HG03103 (cell line): Measurements from ENCODE around the gene ARR3.
"Not testable (repeated sequence)": the region's sequence is repeated elsewhere in the genome, so short reads cannot be mapped to it uniquely, and the experiment has no call there.

Source experiments
- ATAC-seq: cut with Tn5 transposase; IDR thresholded peaks from one replicate; pipeline ENCODE4 v1.9.1; 2021; ENCODE audit warnings: low read depth; ENCODE audit not compliant: unreplicated experiment

ARR3 gene

DNA sequence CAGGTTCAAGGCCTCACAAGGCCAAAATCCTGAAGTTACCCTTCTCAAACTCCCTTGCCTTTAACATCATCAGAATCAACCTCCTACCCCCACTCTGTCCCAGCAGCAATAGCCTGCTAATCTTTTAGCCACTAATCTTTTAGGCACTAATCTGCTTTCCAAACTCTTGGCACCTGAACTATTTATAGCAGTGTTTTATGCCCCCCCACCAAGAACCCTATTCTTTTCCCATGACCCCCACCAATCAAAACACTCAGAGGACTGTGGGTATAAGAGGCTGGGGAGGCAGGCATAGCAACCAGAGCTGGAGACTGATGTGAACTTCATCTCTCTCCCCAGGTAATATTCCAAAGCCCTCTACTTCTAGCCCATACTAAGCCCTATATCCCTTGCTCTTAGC, at the start of gene ARR3:
Gene ARR3, plus strand, starts transcription at position 301 of the 400 bp plus-strand sequence. CDS start 1,052 bp downstream, outside the sequence.
- ATAC-seq, result no peak

DNA sequence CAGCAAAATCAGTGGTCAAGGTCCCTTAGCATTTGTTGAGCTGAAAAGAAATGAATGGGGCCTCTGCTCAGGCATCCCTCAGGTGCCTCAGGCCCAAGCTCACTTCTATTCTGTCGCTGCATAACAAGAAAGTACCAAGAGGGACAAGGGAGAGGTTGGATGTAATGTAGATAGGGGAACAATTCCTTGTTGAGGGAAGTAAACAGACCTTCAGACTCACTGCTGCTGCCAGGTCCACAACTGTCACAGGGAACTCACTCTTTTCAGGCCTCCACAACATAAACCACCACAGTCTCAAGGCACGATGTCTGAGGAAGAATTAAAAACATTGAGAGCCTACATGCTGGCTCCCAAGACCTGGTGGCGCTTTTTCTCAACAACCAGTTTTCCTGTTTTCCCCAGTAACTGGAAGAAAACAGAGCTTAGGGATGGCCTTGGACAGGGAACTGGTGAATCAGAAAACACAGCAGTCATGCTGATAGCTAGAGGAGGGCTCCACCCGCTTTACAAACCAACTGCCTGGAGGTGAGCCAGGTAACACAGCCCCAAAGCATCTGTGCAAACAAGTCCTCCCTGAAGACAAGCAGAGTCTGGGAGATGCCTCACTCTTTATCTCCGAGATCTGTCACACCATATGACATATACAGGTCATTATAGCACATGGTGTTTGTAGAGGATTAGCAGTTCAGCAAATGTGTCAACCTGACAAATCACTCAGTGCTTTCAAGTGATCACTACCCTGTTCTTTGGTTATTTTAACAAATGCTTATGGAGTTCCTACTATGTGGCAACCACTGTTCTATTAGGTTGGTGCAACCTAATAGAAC, 48.0 kb upstream of the ARR3 start:
- no peak for ATAC-seq

DNA sequence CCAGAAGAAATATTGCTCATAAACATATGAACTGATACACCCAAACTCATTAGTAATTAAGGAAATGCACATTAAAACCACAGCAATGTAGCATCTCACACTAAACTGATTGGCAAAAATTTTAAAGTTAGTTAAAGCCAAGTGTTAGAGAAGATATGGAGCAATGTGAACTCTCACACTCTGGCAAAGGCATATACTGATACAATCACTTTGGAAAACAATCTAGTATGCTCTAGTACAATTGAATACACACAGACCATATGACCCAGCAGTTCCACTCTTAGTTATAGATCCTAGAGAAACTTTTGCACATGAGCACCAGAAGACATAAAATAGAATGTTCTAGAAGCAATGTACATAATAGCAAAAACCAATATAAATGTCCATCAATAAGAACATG, 42.1 kb upstream of the ARR3 start:
- ATAC-seq, result no peak

DNA sequence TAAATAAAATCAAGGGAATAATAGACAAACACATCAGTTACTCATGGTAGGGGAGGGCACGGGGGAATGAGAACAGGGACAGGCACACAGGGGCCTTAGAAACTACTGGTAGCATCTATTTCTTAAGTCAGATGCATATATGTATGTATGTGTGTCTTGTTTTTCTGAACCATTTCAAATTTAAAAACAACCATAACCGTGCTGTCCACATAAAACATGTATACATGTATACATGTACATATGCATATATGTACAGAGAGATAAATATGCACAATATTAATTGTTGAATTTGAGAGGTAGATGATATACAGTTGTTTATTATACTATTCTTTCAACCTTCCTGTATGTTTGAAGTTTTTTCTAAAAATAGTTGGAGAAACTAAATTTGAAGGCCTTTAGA, 41.4 kb upstream of the ARR3 start:
- no peak for ATAC-seq

DNA sequence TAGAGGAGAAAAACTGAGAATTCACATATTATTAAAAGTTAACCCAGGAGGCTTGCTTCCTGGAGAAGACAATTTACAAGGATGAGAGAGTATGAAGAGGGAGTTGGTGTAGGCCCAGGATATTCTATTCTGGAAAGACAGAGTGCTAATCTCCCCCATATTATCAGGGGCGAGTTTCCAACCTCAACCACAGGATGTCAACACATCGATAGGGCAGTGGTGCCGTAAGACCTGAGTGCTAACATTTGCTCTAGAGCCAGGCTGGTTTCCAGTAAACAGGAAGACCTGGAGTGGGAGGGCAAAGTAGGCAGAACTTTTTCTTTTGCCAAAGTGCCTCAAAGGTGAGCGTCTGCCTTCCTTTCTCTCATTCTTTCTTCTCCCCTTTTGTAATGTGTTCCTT, 36.5 kb upstream of the ARR3 start:
- ATAC-seq, result no peak

DNA sequence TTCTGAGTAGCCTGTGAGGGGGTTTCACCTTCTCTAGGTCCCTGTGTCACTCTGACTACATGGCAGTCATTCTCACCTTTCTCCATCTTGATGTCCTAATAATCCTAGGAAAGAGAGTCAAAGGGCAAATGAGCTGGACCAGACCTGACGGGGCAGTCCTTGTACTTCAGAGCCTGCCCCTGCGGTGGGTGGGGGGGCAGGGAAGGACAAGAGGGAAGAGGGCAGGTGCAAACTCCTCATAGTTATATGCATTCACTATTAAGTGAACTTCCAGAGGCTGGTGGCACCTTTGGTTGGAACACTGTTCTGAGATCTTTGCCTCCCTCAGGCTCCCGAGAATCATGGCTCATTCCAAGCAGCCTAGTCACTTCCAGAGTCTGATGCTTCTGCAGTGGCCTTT, 33.8 kb upstream of the ARR3 start, which contains the start of gene AWAT1:
Gene AWAT1, plus strand, starts transcription at position 301 of the 400 bp plus-strand sequence. Its CDS starts 41 bp downstream, at position 342.
- no peak for ATAC-seq

DNA sequence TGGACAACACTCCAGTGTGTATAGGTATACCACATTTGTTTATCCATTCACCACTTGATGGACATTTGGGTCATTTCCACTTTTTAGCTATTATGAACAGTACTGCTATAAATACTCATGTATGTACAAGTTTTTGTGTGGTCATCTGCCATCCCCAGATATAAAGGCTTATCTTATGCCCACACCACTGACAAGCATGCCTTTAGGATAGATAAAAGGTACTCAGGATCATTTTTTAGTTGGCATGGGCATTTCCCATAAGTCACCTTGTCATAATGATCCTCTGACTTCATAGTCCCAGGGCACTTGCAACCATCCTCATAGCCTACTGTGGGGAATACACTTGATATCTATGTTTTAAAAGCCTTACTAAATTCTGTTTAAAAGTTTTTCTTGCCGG, 27.4 kb upstream of the ARR3 start:
- ATAC-seq, result no peak

DNA sequence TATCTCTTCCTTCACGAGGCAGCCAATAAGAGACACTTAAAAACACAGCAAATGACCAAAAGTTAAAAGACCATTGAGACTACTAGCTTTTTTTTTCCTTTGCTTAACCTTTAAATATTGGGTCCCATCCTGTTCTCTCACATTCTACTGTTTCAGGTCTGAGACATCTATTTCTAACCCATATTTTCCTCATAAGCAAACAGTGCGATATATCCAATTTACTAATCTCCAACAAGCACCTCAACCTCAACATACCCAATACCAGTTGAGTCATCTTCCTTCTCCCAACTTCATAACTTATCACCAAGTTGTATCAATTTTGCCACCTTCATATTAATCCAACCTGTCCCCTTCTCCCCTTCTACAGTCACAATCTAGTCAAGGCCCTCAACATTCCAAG, 26.6 kb upstream of the ARR3 start:
- ATAC-seq, result no peak

DNA sequence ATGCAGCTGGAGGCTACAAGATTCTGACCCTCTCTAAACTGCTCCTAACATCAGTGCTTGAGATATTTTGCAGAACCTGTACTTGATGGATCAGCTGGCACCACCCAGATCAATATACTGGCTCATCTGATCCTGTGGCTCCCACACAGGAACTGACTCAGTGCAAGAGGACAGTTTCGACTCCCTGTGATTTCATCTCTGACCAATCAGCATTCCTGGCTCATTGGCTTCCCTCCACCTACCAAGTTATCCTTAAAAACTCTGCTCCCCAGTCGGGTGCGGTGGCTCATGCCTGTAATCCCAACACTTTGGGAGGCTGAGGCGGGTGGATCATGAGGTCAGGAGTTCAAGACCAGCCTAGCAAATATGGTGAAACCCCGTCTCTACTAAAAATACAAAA, 24.5 kb upstream of the ARR3 start:
- ATAC-seq, result not testable (repeated sequence)

DNA sequence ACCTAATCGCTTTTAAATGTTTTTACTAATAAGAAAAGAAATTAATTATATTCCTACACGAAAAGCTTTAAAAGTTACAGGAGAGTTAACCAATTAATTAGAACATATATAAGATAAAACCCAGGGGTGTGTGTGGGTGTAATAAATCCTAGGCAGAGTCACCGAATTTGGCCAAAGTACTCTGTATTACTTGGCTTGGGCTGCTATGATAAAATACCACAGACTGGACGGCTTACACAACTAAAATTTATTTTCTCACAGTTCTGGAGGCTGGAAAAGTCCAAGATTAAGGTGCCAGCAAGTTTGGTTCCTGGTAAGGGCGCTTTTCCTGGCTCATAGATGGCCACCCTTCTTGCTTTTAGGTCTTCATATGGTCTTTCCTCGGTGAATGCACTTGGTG, 23.3 kb upstream of the ARR3 start:
- ATAC-seq, result no peak

DNA sequence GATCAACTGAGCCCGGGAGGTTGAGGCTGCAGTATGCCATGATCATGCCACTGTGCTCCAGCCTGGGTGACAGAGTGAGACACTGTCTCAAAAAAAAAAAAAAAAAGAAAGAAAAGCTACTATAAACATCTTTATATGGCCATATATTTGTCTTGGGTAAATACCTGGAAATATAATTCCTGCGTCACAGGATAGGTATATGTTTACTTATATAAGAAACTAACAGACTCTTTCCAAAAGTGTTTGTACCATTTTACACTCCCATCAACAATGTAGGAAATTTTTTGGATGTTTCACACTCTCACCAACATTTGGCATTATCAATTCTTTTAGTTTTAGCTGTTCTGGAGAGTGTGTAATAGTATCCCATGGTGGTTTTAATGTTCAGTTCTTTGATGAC, 20.9 kb upstream of the ARR3 start:
- no peak for ATAC-seq

DNA sequence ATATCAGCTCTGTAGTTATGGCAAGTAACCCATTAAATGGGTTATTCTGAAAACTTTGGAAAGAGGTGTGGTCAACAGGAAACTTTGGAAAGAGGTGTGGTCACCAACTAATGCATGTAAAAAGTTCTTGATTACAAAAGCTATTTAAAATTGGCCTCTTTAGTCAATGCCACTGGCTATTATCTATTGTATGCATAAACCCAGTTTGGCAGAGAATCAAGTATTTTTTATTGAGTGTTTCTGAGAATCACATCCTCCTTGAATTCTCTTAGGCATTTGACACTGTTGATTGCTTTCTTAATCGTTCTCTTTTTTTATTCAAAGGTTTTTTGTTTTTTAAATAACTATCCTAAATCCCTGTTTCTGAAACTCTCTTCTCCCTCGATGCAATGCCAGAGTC, 15.6 kb upstream of the ARR3 start:
- no peak for ATAC-seq

DNA sequence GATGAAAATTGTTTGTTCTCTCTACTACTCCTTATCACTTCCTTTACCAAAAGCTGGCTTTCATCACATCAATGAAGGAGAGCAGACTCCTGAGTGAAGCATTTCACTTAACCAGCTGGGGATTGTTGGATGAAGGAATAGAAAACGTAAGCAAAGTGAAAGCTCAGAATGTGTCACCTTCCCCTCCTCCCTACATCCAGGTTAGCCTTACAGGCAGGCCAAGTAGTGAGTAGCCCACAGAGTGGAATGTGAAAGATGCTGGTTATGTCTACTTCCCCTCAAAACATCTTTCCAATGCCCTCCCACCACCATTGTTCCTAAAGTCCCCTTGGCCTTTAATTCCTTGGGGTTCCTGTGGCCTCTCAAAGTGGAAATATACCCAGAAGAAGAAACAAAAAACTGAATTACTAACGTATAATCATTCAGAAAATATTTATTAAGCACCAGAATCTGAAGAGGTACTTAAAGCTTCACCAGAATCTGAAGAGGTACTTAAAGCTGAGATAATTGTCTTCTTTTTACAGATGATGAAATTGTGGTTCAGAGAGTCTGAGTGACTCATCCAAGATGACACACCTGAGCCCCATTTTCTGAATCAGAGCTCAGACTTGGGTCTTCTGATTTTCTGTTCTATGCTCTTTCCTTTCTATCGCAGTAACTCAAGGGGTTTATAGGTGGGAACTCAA, 14.6 kb upstream of the ARR3 start:
- no peak for ATAC-seq

DNA sequence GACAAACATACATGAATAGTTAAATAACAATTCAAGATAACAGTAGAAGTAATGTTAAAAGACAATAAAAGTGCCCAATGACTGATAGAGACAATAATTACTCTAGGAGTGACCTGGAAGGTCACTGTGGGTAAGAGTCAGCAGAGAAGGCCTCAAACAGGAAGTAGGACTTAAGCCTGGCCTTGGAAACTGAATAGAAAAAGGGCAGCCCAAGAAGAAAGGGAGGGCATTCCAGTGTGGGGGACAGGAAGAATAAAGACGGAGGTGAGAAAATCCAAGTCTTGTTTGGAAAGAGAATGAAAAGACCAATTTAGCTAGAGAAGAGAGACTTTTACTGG, 14.1 kb upstream of the ARR3 start:
- ATAC-seq, result no peak

DNA sequence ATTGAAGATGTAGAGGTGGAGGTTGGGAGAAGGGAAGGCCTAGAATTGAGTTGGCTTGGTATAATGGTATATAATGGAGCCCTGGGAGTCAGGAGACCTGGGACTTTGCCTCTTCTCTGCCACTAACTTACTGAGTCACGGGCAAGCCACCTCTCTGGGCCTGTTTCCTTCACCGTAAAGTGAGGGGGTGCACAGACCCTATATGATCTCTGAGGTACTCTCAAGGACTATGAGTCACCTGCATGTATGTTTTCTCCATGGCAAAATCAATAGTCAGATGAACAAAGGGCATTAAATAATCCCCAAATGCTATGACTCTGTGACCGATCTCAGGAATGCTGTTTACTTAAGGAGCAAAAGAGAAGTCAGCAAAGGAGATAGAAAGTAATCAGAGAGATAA, 13.2 kb upstream of the ARR3 start:
- no peak for ATAC-seq

DNA sequence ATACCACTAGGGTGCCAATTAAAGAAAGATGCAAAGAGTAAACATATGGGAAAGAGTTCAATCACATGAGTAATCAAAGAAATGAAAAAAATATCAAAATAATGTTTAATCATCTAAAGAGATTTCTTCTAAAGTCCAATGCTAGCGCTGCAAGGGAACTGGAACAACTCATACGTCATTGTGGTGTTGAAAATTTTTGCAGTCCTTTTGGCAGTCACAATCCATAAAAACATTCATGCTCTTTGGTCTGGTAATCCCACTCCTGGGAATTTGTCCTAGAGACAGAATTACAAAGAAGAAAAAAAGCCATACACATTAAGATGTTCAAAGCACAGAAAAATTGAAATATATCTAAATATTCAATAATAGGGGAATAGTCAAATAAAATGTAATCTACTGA, 12.7 kb upstream of the ARR3 start:
- ATAC-seq, result no peak

DNA sequence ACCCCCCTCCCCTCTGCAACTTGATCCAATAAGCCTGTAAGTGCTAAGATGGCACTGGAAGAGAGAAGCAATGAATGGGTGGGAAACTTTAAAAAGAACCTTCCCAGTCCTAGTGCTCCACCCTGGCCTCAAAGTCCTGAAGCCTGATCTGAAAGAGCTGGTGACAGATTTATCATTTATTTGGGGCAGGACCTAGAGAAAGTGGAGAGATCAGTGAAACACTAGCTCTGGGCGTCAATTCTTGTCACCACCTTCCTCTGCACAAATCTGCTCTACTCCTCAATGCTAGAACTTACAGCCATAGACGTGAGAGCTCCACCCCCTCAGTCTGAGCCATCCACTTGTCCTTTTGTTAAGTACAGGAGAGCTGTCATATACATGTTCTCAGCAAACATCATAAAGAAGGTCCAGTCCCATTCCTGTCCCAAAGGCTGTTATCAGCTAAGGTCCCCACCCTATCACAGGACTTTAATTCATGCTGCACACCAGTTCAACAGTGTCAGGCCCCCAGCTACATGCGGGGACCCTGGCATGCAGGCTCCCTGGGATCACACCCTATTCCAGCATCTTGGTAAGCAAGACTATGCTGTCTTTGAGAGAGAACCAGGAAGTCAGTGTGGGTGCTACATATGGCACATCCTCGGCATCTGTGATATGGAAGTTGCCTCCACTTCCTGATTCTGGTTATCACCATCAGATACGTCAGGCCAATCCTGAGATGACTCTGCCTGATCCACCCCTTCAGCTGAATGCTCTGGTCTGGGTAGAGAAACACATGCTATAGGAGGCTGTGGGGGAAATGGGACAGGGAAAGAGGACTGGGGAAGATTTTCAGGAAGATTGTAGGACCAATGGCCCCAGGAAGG, 10.5 kb upstream of the ARR3 start:
- no peak for ATAC-seq

DNA sequence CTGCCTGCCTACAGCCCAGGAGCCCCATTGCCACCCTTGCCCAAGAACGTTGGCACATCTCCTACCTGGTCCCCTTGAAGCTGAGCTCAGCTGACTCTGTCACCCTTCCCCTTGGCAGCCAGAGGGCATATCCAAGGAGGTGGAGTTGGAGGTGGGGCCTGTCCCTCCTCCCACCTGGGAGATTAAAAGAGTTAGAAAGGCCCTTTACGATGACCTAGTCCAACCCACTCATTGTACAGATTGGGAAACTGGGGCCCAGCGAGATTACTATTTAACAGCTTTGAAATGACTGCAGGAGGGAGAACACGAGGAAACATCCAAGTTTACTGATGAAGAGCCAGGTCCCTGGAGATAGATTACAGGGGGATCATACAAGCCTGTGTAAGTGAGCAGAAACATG, 8.0 kb upstream of the ARR3 start, which contains the start of gene P2RY4:
Gene P2RY4, minus strand, starts transcription at position 101 of the 400 bp plus-strand sequence. CDS start 580 bp downstream, outside the sequence.
- no peak for ATAC-seq

DNA sequence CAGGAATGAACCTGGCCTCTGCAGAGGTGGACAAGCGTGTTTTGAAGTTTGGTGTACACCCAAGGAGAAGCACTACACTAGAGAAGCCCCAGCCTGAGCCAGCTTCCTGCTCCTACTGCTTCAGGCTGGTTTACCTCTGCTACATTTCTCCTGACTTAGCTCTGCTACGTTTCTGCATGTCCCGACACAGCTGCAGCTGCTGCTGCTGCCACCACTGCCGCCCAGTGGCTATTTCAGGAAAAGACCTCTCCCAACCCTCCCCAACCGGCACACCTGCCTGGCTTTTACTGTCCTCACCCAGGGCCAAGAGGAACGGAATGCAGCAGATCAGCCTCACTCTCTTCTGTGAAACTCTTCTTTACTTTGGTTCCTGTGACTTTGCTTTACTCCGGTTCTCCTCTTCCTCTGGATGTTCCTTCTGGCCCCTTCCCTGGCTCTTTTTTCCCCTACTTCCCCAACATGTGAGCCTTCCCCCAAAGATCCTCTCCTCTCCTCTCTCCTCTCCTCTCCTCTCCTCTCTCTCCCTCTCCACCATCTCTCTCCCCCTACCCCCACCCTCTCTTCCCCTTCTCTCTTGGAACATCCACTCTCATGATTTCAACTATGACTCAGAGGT, 5.1 kb upstream of the ARR3 start:
- ATAC-seq, result no peak

DNA sequence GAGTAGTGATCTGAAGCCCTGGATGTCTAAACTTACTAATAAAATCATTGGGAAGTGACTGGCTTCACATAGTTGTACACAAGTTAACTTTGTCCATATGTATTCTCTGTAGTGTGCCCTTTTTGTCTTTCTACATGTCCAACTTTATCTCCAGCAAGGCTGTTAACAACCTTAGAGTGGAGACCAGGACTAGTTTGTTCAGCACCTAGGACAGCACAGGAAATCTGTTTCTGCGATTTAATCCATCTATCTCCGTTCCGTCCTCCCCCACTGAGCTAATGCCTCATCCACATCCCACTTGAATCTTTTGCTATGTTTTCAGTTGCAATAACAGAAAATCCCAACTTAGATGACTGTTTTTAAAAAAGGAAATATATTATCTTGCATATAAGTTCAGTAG, 3.4 kb upstream of the ARR3 start:
- ATAC-seq, result no peak

DNA sequence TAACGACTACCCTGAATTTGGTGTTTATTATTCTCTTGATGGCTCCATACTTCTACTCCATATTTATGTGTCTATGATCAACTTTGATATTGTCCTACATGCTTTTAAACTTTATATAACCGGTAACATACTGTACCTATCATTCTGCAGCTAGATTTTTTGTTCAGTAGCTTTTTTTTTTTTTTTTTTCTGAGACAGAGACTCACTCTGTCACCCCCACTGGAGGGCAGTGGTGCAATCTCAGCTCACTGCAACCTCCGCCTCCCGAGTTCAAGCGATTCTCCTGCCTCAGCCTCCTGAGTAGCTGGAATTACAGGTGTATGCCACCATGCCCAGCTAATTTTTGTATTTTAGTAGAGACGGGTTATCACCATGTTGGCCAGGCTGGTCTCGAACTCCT, 5.9 kb downstream of the ARR3 start:
- ATAC-seq, result not testable (repeated sequence)
